HG02571 (cell line): ENCODE measurements around the gene TACC3.
A peak's percentile ranks its signal among the peaks of the same experiment; 100 is the strongest.

Experiments
- ATAC-seq: cut with Tn5 transposase; IDR thresholded peaks from one replicate; pipeline ENCODE4 v1.9.1; 2021; ENCODE audit warnings: mild to moderate bottlenecking, moderate library complexity; ENCODE audit not compliant: unreplicated experiment

Gene TACC3

DNA sequence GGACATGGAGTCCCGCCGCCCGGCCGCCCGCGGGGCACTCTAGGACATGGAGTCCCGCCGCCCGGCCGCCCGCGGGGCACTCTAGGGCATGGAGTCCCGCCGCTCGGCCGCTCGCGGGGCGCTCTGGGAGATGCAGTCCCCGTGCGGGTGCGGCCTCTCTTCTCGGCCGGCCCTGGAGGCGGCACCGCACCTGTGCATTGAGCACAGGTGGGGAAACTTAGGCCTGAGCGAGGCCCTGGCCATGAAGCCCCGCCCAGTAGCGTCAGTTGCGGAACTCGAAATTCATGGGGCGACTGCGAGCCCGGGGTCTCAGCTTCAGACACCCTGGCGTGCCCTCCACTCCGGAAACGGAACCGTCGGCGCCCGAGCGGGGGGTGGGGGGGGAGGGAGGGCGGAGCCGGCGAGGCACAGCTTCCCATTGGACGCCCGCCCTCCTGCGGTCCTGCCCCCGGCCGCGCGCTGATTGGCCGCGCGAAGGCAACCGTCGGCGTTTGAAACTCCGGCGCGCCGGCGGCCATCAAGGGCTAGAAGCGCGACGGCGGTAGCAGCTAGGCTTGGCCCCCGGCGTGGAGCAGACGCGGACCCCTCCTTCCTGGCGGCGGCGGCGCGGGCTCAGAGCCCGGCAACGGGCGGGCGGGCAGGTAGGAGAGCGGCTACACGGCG lies at the start of gene TACC3, which contains the start of gene TMEM129:
Gene TACC3 (plus strand): TSS at position 519 of the 663 bp plus-strand sequence. CDS start 1,901 bp downstream, outside the sequence.
Gene TMEM129 (minus strand): TSS at position 321 of the 663 bp plus-strand sequence. CDS start 486 bp downstream, outside the sequence.
- ATAC-seq = peak; percentile 76

DNA sequence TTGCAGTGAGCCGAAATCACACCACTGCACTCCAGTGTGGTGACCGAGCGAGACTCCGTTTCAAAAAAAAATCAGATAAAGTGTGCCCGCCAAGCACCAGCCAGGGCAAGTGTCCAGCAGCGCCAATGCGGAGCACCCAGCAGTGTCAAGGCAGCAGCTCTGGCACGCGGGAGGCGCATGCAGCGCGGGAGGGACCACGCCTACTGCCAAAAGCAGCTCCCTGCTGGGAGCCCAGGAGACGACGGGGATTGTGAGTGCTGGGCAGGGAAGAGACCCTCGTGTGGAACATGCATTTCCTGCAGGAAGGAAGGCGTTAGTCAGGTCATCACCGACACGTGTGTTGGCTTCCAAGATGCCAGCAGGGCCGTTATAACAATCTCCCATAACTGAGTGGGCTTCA lies 47.6 kb upstream of the TACC3 start:
- no peak for ATAC-seq

DNA sequence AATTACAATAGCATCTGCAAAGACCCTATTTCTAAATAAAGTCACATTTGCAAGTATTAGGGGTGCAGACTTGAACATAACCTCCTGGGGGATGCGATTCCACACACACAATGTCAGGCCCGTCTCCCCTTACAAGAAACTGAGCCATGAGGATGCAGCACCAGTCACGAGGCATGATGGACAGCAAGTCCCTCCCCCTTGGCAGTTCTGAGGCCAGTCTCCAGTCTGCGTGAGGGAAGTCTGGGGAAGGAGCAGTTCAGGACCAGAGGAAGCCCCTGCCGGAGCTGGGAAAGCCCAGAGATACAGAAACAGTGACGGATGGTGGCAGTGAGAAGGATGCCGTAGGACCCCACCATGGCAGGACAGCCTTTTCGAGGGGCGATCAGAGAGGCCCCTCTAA lies 46.6 kb upstream of the TACC3 start:
- ATAC-seq = no peak

DNA sequence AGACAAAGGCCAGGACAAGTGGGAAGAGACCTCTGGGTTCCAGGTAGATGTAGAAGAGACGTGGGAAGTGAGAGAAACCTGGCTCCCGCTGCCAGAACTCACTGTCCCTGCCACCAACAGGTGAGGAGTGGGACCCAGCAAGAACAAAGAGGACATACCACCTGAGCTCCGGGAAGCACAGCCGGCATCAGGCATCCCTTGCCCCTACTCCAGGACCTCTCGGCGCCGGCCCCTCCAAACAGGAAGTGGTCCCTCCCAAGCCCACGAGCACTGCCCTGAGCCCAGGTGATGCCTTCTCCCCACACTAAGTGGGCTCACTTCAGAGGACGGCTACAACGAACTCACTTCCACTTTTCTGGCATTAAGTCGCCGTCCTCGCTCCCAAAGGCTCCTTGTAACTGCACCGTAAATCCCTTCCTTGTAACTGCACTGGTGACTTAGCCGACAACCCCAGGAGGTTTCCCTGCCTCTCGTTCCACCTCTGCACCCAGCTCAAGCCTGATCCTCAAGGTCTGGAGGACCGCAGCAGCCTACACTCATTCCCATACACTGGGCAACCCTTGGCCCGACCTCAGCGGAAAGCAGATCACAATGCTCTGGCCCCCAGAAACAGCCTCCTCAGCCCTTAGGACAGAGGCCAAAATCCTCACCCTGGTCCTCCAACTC lies 46.1 kb upstream of the TACC3 start:
- no peak for ATAC-seq

DNA sequence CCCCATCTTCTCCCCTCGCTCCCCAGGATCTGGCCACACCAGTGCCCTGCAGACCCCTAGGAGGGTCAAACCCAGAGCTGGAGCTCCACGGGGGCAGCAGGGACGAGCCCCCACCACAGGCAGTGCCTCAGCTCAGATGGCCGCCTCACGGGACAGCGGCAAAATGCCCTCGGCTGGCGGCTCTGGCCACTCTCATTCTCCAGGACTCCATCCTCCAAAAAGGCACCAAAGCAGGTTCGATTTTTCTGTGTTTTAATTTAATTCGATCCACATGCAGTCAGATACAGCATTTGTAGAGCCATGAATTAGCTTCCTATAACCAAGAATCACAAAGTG lies 45.6 kb upstream of the TACC3 start:
- no peak for ATAC-seq

DNA sequence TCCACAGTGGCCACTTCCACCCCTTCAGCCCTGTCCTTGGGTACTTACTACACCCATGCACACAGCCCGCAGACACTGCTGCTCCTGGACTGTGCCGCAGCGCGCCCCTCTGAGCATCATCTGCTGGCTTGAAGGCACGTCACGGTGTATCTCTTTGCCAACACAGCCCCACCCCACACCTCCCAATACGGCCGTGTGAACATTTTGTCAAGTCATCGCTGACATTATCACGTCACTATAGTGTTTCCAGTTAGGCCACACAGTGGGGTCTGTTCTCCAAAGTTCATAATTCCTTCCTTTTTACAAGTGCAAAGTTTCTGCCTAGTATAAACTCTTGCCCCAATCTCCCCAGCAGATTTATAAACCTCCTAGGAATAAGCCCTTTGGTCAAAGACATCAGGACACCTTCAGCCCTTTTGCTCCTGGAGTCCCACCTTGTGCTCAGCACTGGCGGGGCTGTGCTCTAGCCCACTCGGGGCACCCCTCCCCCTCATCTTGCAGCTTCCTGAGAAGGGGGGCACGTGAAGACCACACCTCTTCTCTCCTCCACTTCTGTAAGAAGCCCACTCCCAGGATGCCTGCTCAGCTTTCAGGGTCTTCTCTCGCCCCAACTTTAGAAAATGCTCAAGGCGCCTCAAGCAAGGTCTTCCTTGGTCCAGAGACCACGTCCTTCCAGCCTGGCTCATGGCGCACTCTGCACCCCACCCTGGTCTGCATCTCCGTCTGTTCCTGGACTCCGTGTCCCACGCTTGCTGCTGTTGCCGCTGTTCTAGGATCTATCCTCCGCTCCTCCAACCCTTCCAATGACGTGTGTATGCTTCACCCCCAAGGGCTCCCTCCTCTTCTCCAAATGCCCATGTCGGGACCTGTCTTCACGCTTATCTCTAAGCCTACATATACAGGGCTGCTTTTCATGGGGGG lies 44.5 kb upstream of the TACC3 start:
- no peak for ATAC-seq

DNA sequence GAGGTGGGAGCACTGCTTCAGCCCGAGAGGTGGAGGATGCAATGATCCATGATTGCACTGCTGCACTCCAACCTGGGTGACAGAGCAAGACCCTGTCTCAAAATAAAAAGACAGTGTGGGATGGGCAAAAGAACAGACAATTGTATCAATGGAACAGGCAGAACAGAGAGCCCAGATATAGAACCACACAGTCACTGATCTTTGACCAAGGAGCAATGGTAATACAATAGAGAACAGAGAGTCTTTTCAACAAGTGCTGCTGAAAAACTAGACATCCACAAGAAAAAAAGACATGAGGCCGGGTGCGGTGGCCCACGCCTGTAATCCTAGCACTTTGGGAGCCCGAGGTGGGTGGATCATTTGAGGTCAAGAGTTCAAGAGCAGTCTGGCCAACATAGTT lies 43.1 kb upstream of the TACC3 start:
- ATAC-seq = no peak

DNA sequence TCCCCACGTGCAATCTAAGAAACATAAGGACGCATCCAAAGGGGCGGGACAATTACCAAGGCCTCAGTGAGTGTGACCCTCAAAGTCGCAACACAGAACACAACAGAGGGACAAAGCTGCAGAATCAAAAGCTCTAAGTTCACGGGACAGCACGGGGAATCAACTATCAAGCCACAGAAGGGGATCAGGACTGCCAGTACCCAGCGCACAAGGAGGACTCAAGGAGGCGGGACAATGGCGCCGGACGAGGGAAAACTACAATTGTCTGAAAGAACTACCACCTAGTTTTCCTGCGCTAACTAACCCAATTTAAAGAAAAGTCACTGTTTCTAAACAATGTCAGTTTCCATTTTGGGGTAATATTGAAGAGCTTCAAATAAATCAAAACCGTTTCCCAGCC lies 38.5 kb upstream of the TACC3 start:
- no peak for ATAC-seq

DNA sequence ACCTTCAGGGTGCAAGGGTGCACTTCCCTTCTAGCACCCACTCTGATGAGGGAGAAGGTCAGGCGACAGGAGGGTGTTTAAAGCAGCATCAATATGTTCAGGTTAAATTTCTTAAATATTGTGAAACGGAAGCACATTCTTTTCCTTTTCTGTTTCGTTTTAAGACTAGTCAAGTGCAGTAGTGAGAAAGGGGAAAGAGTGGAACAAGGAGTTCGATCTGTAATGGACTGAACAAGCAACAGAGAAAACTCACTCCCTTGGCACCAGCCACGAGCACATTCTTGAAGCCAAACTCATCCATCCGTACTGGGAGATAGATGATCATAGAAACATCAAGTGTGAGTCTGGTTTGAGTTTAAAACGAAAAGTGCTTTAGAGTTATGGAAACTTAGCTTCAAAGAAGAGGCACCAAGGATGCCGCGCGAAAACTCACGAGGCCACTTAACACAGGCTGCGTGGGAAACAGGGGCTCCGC lies 38.0 kb upstream of the TACC3 start:
- no peak for ATAC-seq

DNA sequence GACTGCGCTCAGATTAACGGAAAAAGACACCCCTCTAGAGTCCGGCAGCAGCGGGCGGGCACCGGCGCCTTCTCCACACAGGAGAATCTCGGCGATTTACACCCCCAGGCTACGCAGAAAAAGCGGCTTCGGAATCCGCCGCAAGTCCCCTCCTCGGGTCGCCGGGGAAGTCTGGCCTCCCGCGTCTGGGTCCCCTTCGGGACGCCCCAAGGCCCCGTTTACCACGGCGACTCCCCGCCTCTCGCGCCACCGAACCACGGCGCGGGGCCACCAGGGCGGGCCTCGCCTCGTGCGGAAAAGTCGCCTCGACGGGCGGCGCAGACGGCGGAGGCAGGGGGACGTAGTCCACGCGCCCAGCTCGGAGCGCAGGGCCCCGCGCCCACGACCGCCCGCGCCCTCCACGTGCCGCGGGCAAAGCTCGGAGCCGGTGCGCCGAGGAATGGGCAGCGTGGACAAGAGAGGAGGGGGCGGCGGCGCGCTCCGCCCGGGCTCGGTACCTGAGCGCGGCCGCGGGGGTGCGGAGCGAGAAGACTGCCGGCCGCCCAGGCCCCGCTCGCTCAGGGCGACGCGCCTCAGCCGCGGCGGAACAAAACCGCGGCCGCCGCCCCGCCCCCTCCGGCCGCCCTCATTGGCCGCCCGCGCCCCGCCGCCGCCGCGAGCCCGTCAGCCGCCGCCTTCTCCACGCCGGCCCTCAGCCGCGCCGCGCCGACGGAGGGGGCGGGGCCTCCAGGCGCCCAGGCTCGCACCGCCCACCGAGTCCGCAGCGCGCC lies 37.4 kb upstream of the TACC3 start, which contains the start of gene FAM53A:
Gene FAM53A (minus strand): TSS at position 578 of the 770 bp plus-strand sequence. CDS start 15,572 bp downstream, outside the sequence.
- peak; percentile 87 for ATAC-seq

DNA sequence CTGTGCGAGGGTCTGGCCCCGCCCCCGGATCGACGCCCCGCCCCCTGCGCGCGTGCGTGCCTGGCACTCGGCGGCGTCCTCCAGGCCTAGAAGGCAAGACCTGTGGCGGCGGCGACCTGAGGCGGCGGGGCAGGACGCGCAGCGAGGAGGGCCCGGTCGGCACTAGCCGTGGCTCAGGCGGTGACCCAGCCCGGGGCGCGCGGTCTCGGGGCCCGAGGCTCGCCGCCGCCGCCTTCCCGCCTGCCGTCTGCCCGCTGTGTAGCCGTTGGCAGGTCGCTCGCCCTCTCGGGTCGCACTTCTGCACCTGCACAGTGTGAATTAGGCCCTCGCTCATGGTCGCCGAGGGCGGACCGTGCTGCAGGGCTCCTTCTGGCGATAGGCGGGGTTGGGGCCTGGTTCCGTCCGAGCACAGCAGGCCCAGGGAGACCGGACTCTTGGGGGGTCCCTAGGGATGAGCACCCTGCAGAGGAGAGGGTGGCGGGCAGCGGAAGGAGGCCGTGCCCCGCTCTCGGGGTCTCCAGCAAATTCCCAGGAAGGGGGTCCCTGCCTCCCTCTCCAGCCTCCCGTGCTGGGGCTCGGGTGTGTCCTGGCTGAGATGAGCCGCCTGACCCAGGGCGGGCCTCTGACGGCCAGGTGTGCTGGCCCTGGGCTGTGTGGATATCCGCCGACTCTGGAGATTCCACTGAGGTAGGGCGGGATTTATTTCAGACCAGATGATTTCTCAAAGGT lies 36.7 kb upstream of the TACC3 start:
- ATAC-seq = peak; percentile 12

DNA sequence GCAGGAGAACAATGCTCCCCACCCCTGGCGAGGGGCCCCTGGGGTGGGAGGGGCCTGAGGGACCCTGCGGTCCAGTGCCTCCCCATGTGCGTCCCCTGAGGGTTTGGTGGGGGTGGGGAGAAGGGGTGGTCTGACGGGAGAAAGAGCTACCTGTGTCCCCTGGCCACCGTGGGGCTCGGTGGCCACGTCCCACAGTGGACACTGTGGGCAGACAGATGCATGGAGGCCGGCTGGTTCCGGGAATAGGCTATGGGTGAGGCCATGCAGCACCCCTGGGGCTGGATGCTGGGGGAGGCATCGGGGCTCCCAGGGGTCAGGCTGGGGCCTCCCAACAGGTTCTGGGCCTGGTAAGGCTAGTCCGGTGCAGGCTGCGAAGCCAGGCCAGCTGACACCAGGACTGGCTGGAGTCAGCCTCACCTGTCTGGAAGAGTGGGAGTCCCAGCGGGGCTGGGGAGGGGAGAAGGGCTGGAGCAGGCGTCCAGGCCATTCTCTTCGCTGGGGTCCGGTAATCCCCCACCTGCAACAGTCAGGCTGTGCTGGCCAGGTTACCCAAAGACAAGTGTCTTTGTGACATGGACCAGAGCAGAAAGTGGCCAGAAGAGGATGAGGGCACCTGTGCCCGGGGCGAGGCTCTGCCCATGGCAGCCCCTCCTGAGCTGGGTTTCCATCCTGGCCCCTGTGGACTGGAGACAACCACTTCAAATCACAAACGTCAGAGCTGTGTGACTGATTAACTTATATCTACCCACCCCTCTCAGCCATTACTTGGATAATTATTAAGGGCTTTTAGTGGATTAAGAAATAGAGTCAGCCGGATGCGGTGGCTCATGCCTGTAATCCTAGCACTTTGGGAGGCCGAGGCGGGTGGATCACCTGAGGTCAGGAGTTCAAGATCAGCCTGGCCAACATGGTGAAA lies 35.8 kb upstream of the TACC3 start:
- no peak for ATAC-seq

DNA sequence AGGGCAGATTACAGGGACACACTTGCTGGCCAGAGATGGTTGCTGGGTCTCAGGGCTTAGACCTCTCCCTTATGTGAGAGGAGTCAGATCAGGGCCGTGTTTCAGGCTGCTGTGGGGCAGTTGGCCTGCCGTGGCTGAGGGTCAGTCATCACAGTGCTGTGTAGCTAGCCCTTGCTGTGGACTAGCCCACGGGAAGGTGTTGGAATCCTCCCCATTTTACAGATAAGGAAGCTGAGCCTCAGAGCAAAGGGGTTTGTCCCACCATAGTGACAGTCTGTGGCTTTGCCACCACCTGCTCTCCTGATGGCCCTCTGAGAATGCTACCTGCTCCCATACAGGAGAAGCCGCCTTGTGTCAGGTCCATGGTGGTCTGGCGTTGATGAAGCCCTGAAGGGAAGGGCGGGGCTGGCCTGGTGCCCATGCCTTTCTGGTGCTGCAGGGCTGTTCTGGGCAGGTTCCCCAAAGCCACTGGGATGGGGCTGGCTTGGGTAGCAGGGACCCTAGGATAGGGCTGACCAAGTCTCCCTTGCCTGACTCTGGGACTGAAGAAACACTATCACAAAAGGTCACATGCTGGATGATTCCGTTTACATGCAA lies 34.8 kb upstream of the TACC3 start:
- ATAC-seq = no peak

DNA sequence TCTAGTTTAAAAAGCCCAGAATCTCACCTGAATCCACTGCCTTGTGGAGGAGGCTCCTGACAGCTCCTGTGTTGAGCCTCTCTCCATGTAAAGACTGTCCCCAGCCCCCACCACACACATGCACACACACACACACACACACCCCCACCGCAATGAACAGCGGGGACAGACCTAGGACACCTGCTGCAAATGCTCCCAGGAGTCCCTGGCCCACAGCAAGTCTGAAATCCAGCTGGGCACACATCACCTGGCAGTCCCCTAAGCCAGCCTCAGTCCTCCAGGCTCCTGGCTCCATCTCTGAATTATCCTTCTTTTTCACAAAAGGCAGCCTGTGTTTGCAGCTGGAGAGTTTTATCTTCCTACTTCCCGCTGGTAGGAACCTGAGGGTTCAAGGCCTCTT lies 30.6 kb upstream of the TACC3 start:
- ATAC-seq = no peak

DNA sequence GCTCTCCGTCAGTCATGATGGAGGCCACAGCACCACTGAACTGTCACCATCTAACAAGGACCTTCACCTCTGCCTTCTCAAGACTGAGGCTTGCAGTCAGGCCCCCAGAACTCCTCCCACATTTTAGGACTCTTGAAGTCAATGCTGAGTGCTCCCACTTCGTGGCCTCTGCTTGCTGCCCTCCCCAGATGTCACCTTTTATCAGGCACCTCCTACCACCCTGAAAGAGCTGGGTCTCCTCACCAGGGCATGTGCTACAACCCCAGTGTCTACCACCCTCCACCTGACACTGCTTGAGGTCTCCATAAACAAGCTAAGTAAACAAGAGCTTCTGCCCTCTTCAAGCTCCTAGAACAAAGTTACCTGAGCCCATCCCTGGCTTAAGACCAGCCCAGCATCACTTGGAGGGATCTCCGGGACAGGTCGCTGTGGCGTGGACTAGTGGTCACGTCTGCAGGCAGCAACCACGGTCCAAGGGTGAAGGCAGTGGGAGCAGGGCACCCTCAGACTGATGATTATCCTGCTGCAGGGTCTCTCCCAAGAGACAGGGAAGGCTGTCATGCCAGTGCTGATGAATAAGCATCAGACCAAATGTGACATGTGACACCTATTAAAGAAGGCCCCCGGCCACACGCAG lies 29.5 kb upstream of the TACC3 start:
- no peak for ATAC-seq

DNA sequence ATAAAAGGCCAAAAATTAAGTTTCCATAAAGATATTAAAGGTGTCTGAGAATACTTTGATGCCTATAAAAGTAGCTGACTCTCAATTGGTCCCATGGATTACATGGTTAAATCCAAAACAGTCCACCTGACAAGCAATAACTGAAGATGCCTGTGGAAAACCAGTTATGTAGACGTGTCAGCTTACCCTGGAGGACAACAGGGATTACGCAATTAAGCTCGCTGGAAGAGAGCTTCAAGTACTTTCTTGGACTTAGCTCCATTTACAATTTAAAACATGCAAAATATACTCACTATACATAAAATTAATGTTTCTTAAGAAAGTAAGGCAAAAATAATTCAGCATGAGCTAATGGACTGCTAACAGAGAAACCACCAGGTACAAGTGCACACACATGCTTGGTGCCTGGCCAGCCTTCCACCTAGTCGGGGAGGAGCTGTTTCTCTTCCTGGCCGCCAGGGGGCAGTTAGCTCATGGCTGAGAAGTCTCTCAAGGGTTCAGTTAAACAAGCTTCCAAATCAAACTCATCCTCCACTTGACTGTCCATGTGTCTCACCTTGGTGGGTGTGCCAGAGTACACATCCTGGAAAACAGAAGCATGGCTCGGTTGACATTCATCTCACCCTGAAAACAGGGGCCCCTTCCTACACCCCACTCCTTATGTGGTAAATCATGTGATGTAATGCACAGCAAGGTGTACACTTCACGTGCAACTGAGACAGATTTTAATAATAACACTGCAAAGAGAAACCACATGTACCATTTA lies 28.0 kb upstream of the TACC3 start:
- ATAC-seq = peak; percentile 66

DNA sequence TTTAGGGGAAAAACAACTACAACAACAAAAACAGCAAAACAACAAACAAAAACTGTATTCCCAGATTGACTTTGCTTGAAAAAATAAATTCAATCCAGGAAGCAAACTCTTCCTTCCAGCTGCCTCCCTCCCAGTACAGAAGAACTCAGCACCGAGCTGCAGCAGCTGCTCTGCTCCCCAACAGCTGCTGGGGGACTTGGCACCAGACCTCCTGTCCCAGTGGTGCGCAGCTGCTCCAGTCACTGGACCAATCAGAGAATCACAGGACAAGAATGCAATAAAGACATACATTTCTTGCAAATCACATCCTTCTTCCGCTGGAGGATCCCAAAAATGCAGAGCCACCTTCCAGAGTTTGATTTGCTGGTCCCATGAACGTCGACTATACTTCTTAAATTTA lies 25.4 kb upstream of the TACC3 start:
- ATAC-seq = no peak
